Natural killer cell (primary cell): ENCODE results near the gene ASIC2. TPM values are rescaled to one million over a fixed set of nuclear protein-coding genes. Genes with fewer than 3 reads are reported as not detected.

Experiments used
- ATAC-seq, 3 donors: fragments of 150-1000 bp in 2 of 3; fragments of 200-7000 bp in 1 of 3; cut with Tn5 transposase; 1 replicate in 1 of 3; 2 replicates in 2 of 3; pipeline ENCODE4 v1.10.0; 2021; ENCODE audit warnings: mild to moderate bottlenecking in 2 of 3, moderate library complexity in 2 of 3
- DNase-seq, 2 donors: peaks; one replicate each; pipeline versions ENCODE4 v3.0.0 to v3.0.0-alpha.2; 2013 to 2021; ENCODE audit warnings: mixed read lengths in 1 of 2
- H3K27ac ChIP-seq: one replicate; pipeline ENCODE4 v1.5.1; 2013; ENCODE audit warnings: mild to moderate bottlenecking, low read length
- H3K27me3 ChIP-seq: one replicate; pipeline ENCODE4 v1.6.1; 2013; ENCODE audit warnings: low read length; ENCODE audit not compliant: control insufficient read depth, insufficient read depth
- H3K36me3 ChIP-seq: one replicate; pipeline ENCODE4 v1.6.1; 2013; ENCODE audit warnings: low read length; ENCODE audit not compliant: control insufficient read depth, insufficient read depth
- H3K4me1 ChIP-seq: one replicate; pipeline ENCODE4 v1.6.1; 2013; ENCODE audit warnings: low read length; ENCODE audit not compliant: control insufficient read depth, insufficient read depth
- H3K4me3 ChIP-seq: one replicate; pipeline ENCODE4 v1.5.1; 2013; ENCODE audit warnings: low read length
- H3K9me3 ChIP-seq: one replicate; pipeline ENCODE4 v1.6.1; 2013; ENCODE audit warnings: low read length; ENCODE audit not compliant: control insufficient read depth, insufficient read depth
- H3K27ac Mint-ChIP-seq, 2 donors: one replicate each; pipeline ENCODE4 v1.8.0; 2022; ENCODE audit warnings: mild to moderate bottlenecking in 2 of 2, mixed read lengths in 2 of 2, moderate library complexity in 1 of 2
- H3K27me3 Mint-ChIP-seq, 2 donors: one replicate each; pipeline ENCODE4 v1.8.0; 2022; ENCODE audit warnings: low read depth in 2 of 2, mixed read lengths in 2 of 2
- H3K36me3 Mint-ChIP-seq: one replicate; pipeline ENCODE4 v1.8.0; 2022; ENCODE audit warnings: mixed read lengths
- H3K4me1 Mint-ChIP-seq, 2 donors: one replicate each; pipeline ENCODE4 v1.8.0; 2022; ENCODE audit warnings: mixed read lengths in 2 of 2
- H3K4me3 Mint-ChIP-seq: one replicate; pipeline ENCODE4 v1.8.0; 2022; ENCODE audit warnings: mild to moderate bottlenecking, moderate library complexity, mixed read lengths
- H3K9me3 Mint-ChIP-seq, 2 donors: one replicate each; pipeline ENCODE4 v1.8.0; 2022; ENCODE audit warnings: mixed read lengths in 2 of 2
- WGBS: methylation state at CpG from one replicate; pipeline ENCODE4 v1.1.7; 2013; ENCODE audit warnings: missing lambda C conversion rate; ENCODE audit not compliant: insufficient coverage; 5-methylcytosine and 5-hydroxymethylcytosine counted together
- intact Hi-C: fragments of 100-400 bp; cut with micrococcal nuclease; formaldehyde crosslinking; loops from one replicate; pipeline ENCODE4 v1.14.2; 2022
- total RNA-seq, 4 donors: library from RNA; stranded (reverse); fragments of 120-200 nt in 1 of 4; gene quantifications; one replicate each; pipeline versions ENCODE4 v1.2.3 to v1.2.4, GENCODE V29; 2013 to 2022
- TF ChIP-seq, protein P1 (sequence below): fragments of 200-600 bp; IDR thresholded peaks from one replicate; pipeline ENCODE4 v1.8.0; 2022; ENCODE audit warnings: antibody characterized with exemption

The ASIC2 gene
- total RNA-seq, 3 donors from 2014 or later (not counting 1 experiment from before 2014, with no cell fraction given), result not detected

DNA sequence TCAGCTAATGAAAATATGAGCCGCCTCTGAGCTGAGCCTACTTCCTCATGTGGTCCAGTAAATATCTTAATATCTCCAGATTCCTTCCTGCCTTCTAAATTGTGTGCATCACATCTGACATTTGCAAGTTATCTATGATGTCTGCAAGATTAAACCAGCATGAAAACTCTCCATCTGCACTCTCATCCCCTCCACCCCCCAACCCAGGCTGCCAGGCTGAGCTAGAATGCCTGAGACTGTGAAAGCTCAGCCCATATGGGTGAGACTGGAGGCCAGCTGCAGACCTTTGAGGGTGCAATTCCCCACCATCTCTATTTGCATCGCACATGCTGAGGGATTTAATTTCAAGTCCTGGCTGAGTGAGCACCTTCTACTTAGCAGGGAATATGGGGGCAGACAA is 82.8 kb downstream of the ASIC2 start:
- no peaks in the 10 kb centered on the region for H3K27me3 ChIP-seq
- H3K4me1 Mint-ChIP-seq, result no peaks in the 10 kb centered on the region
- H3K36me3 ChIP-seq, result no peaks in the 10 kb centered on the region
- no peak overlapping the region for H3K4me3 Mint-ChIP-seq
- intact Hi-C loops, result no loop called here
- no peak for ATAC-seq
- no peak overlapping the region for H3K4me3 ChIP-seq
- H3K4me1 ChIP-seq, result no peaks in the 10 kb centered on the region
- no peaks in the 10 kb centered on the region for H3K9me3 Mint-ChIP-seq
- DNase-seq, result no peak
- TF ChIP-seq, protein P1, sequence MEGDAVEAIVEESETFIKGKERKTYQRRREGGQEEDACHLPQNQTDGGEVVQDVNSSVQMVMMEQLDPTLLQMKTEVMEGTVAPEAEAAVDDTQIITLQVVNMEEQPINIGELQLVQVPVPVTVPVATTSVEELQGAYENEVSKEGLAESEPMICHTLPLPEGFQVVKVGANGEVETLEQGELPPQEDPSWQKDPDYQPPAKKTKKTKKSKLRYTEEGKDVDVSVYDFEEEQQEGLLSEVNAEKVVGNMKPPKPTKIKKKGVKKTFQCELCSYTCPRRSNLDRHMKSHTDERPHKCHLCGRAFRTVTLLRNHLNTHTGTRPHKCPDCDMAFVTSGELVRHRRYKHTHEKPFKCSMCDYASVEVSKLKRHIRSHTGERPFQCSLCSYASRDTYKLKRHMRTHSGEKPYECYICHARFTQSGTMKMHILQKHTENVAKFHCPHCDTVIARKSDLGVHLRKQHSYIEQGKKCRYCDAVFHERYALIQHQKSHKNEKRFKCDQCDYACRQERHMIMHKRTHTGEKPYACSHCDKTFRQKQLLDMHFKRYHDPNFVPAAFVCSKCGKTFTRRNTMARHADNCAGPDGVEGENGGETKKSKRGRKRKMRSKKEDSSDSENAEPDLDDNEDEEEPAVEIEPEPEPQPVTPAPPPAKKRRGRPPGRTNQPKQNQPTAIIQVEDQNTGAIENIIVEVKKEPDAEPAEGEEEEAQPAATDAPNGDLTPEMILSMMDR, result no peak
- no peak overlapping the region for H3K27ac Mint-ChIP-seq
- H3K9me3 ChIP-seq, result no peaks in the 10 kb centered on the region
- WGBS, result 32% methylated on average over 2 of the region's 2 CpGs
- H3K27me3 Mint-ChIP-seq, result peaks cover 13 to 18% of the 10 kb centered on the region in 2 donors
- no peak overlapping the region for H3K27ac ChIP-seq
- H3K36me3 Mint-ChIP-seq, result no peaks in the 10 kb centered on the region

GRCh38 chr17:33209671-33210070 is 83.4 kb downstream of the ASIC2 start:
- Mint-ChIP-seq H3K9me3 (no peaks in the 10 kb centered on the region), H3K4me3 (no peak overlapping the region), H3K27me3 (peaks cover 9 to 19% of the 10 kb centered on the region in 2 donors), H3K36me3 (no peaks in the 10 kb centered on the region), H3K4me1 (no peaks in the 10 kb centered on the region), H3K27ac (no peak overlapping the region)
- 41% methylated on average over 2 of the region's 2 CpGs for whole genome bisulfite sequencing
- Histone ChIP-seq H3K4me3 (no peak overlapping the region), H3K9me3 (no peaks in the 10 kb centered on the region), H3K27ac (no peak overlapping the region), H3K27me3 (no peaks in the 10 kb centered on the region), H3K36me3 (no peaks in the 10 kb centered on the region), H3K4me1 (no peaks in the 10 kb centered on the region)
- TF ChIP-seq, protein P1, result no peak
- intact Hi-C loops, result no loop called here
- DNase-seq (no peak), ATAC-seq (no peak)

DNA sequence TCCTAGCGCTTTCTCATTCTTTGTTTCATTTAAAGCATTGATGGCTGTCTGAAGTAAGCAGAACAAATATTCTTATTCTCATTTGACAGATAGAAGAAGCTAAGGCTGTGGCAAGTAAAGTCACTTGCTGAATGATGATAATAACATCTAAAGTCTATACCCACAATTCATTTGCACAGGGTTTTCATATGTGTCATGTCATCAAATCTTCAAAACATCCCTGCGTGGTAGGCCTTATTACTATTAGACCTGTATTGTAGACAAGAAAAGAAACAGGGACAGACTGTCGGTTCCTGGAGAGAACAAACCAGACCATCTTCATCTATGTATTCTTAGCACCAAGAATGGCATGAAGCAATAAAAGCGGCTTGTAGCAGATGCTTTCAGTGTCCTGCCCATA is 85.9 kb downstream of the ASIC2 start:
- Mint-ChIP-seq H3K36me3 (no peaks in the 10 kb centered on the region), H3K9me3 (no peaks in the 10 kb centered on the region), H3K4me3 (no peak overlapping the region), H3K27me3 (peaks cover 12 to 17% of the 10 kb centered on the region in 2 donors), H3K4me1 (no peaks in the 10 kb centered on the region), H3K27ac (no peak overlapping the region)
- intact Hi-C loops, result no loop called here
- no peaks in the 10 kb centered on the region for H3K36me3 ChIP-seq
- H3K27ac ChIP-seq, result no peak overlapping the region
- DNase-seq, result no peak
- no peak overlapping the region for H3K4me3 ChIP-seq
- WGBS, result 97% methylated on average over 4 of the region's 4 CpGs
- no peaks in the 10 kb centered on the region for H3K4me1 ChIP-seq
- no peaks in the 10 kb centered on the region for H3K9me3 ChIP-seq
- no peak for ATAC-seq
- no peaks in the 10 kb centered on the region for H3K27me3 ChIP-seq
- TF ChIP-seq, protein P1, result no peak

GRCh38 chr17:33205552-33205951 is 87.5 kb downstream of the ASIC2 start:
- Histone ChIP-seq H3K9me3 (no peaks in the 10 kb centered on the region), H3K4me3 (no peak overlapping the region), H3K36me3 (no peaks in the 10 kb centered on the region), H3K4me1 (no peaks in the 10 kb centered on the region), H3K27ac (no peak overlapping the region), H3K27me3 (no peaks in the 10 kb centered on the region)
- ATAC-seq (no peak), DNase-seq (no peak)
- Mint-ChIP-seq H3K27me3 (peaks cover 8 to 15% of the 10 kb centered on the region in 2 donors), H3K27ac (no peak overlapping the region), H3K4me3 (no peak overlapping the region), H3K9me3 (no peaks in the 10 kb centered on the region), H3K36me3 (no peaks in the 10 kb centered on the region), H3K4me1 (no peaks in the 10 kb centered on the region)
- WGBS, result 89% methylated on average over 7 of the region's 8 CpGs
- intact Hi-C loops, result no loop called here
- TF ChIP-seq, protein P1, result no peak
